ENCODE data around the gene KCTD6. TPM values are rescaled to one million over a fixed set of nuclear protein-coding genes. Genes with fewer than 3 reads are reported as not detected.

The KCTD6 gene
- total and polyA plus RNA-seq, 3 donors from 2014 or later, result 9.5 to 19.8 (median 14.9) TPM

DNA sequence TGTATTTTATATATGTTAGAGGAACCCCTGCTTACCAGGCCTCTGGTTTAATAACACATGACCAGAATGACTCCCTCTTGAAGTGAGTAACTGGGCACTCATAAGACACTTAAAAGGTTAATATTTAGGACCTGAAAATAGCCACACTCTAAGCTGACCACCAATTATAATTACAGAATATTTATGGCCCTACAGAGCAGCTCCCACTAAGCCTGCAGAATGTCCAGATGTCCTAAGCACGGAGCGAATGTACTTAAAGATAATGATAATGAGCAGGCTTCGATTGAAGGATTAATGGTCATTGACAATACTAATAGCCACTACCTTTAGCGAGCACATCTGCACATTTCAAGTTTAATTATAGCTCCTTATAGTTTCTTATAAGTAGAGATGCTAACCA lies 22.8 kb upstream of the KCTD6 start:
- Histone ChIP-seq H3K27ac (no peak overlapping the region), H3K9me3 (no peaks in the 10 kb centered on the region), H3K4me1 (no peaks in the 10 kb centered on the region), H3K4me3 (no peak overlapping the region), H3K27me3 (no peaks in the 10 kb centered on the region), H3K36me3 (ENCODE audit: low read depth, missing control alignments) (no peaks in the 10 kb centered on the region)
- no peak for DNase-seq
- TF ChIP-seq, protein P1, sequence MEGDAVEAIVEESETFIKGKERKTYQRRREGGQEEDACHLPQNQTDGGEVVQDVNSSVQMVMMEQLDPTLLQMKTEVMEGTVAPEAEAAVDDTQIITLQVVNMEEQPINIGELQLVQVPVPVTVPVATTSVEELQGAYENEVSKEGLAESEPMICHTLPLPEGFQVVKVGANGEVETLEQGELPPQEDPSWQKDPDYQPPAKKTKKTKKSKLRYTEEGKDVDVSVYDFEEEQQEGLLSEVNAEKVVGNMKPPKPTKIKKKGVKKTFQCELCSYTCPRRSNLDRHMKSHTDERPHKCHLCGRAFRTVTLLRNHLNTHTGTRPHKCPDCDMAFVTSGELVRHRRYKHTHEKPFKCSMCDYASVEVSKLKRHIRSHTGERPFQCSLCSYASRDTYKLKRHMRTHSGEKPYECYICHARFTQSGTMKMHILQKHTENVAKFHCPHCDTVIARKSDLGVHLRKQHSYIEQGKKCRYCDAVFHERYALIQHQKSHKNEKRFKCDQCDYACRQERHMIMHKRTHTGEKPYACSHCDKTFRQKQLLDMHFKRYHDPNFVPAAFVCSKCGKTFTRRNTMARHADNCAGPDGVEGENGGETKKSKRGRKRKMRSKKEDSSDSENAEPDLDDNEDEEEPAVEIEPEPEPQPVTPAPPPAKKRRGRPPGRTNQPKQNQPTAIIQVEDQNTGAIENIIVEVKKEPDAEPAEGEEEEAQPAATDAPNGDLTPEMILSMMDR (IDR thresholded peaks at IDR 0.05), result no peak
- TF ChIP-seq POLR2A (IDR thresholded peaks at IDR 0.05), result no peak
- intact Hi-C loops (cut with DNase I; ENCODE audit: low total_unique reads), result no loop called here
- 76 to 80% methylated on average over 4 of the region's 4 CpGs for WGBS, 2 donors

DNA sequence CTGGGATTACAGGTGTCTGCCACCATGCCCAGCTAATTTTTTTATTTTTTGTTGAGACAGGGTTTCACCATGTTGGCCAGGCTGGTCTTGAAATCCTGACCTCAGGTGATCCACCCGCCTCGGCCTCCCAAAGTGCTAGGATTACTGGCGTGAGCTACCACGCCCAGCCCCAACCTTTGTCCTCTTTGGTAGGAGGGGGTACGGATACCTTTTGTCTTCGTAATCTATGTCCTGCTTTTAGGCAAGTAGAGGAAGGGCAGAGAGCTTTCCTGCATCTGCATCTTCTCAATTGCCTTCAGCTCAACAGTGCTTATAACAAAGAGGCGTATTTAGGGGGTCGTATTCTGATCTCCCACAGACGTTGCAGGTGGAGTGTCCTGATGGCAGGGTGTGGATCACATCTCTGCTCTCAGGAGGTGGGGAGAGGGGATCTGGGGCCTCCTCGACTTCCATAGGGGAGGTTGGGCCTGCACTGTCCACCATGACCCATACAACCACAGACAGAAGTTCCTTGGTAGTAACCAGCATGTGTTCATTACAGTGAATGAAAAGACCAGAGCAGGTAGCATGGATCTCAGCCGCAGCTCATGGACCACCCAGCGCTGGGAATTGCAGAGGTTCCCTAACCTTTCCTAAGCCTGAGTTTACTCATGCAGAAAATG lies 21.4 kb upstream of the KCTD6 start:
- TF ChIP-seq, protein P1 (IDR thresholded peaks at IDR 0.05), result no peak
- TF ChIP-seq POLR2A (IDR thresholded peaks at IDR 0.05), result no peak
- H3K27ac ChIP-seq, result no peak overlapping the region
- 92 to 94% methylated on average over 11 to 12 of the region's 12 CpGs for WGBS, 2 donors

DNA sequence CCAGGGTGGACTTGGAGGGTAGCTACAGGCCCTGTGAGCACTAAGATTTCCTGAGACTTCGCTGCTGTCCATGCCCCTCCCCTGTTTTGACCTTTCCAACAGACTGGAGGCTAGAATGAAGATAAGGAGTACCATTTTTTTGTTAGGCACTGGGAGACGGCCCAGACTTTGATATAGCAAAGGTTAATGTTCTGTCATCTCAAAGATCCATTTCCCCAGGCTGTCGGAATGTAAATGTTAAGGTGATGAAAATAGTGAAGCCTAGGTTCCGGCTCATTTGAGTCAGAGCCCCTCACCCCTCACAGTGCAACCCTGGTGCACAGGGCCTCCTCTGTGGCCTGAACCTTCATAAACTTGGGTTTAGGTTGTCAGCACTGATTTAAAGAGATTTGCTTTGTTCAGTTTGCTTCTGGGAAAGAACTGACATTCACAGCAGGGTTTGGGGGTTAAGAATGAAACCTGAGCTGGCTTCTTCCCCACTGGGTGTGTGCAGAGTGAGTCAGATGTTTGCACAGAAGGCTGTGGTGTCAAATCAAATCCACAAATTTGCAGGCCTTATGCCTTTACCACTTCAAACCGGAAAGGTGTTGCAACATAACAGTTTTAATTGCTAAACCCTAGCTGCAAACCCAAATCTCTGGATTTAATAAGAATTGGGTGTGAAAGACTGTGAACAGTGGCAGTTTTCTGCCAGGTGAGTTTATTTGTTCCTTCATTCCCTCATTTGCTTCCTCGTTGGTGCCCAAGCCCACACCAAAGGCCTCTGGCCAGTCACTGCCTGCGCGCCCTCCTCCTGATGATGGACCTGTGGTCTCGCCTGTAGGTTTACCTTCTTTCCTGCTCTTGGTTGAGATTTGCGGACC lies 20.6 kb upstream of the KCTD6 start:
- TF ChIP-seq, protein P1 (IDR thresholded peaks at IDR 0.05), result no peak
- no peak for TF ChIP-seq POLR2A (IDR thresholded peaks at IDR 0.05)
- no peak for DNase-seq

More for the DNA sequence above, 21.4 kb upstream of the KCTD6 start:
- DNase-seq, result no peak
- intact Hi-C loops (cut with DNase I; ENCODE audit: low total_unique reads), result no loop called here
- Histone ChIP-seq H3K4me1 (no peaks in the 10 kb centered on the region), H3K36me3 (ENCODE audit: low read depth, missing control alignments) (no peaks in the 10 kb centered on the region), H3K27me3 (no peaks in the 10 kb centered on the region), H3K9me3 (no peaks in the 10 kb centered on the region), H3K4me3 (no peak overlapping the region)

DNA sequence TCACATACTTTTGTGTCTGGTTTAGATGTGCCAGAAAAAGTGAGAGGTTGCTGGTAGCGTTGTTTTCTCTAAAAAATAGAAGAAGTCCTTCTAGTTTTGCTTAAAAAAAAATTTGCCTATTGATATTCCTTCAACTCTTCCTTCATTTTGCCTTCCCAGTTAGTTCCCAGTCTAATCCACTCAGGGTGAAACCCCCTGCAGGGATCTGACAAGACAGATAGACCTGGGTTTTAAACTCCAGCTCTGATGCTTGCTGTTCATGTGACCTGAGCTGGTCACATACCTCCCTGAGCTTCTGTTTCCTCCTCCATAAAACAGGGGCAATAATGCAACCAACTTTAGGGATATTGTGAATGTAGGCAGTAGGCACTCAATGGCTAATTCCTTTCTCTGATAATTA lies 18.6 kb upstream of the KCTD6 start:
- H3K9me3 ChIP-seq, result no peaks in the 10 kb centered on the region
- intact Hi-C loops (cut with DNase I; ENCODE audit: low total_unique reads), result no loop called here
- DNase-seq, result no peak
- TF ChIP-seq, protein P1 (IDR thresholded peaks at IDR 0.05), result no peak
- TF ChIP-seq POLR2A (IDR thresholded peaks at IDR 0.05), result no peak
- no peak overlapping the region for H3K27ac ChIP-seq
- no peaks in the 10 kb centered on the region for H3K27me3 ChIP-seq
- WGBS, 2 donors, result 94 to 97% methylated on average over 1 of the region's 1 CpG
- H3K36me3 ChIP-seq (ENCODE audit: low read depth, missing control alignments), result no peaks in the 10 kb centered on the region
- no peaks in the 10 kb centered on the region for H3K4me1 ChIP-seq
- H3K4me3 ChIP-seq, result no peak overlapping the region

More for the DNA sequence above, 20.6 kb upstream of the KCTD6 start:
- intact Hi-C loops (cut with DNase I; ENCODE audit: low total_unique reads), result no loop called here
- no peaks in the 10 kb centered on the region for H3K4me1 ChIP-seq
- WGBS, 2 donors, result 77 to 83% methylated on average over 10 of the region's 10 CpGs
- no peaks in the 10 kb centered on the region for H3K9me3 ChIP-seq
- H3K4me3 ChIP-seq, result no peak overlapping the region
- no peak overlapping the region for H3K27ac ChIP-seq
- H3K27me3 ChIP-seq, result no peaks in the 10 kb centered on the region
- H3K36me3 ChIP-seq (ENCODE audit: low read depth, missing control alignments), result no peaks in the 10 kb centered on the region

Measured in testis (tissue), 3 donors.